GM10266 (cell line): ENCODE measurements around the gene CASQ2.
A peak's percentile ranks its signal among the peaks of the same experiment; 100 is the strongest.
"Not testable (repeated sequence)": the region's sequence is repeated elsewhere in the genome, so short reads cannot be mapped to it uniquely, and the experiment has no call there.

Source experiments
- DNase-seq: peaks from one replicate; pipeline ENCODE4 v3.0.0; 2012; ENCODE audit errors: extremely low spot score
- CTCF ChIP-seq: IDR thresholded peaks from 2 replicates; pipeline ENCODE4 v1.5.1; 2012; ENCODE audit warnings: mild to moderate bottlenecking, low read depth; ENCODE audit not compliant: control insufficient read depth, insufficient read depth; ENCODE audit errors: missing control alignments

The CASQ2 gene

GRCh38 chr1:115781851-115782250, 13.3 kb upstream of the CASQ2 start:
- no peak for DNase-seq
- TF ChIP-seq CTCF, result no peak

- no peak for DNase-seq
- TF ChIP-seq CTCF, result no peak
Measured at GRCh38 chr1:115781343-115781742, 12.8 kb upstream of the CASQ2 start.

DNA sequence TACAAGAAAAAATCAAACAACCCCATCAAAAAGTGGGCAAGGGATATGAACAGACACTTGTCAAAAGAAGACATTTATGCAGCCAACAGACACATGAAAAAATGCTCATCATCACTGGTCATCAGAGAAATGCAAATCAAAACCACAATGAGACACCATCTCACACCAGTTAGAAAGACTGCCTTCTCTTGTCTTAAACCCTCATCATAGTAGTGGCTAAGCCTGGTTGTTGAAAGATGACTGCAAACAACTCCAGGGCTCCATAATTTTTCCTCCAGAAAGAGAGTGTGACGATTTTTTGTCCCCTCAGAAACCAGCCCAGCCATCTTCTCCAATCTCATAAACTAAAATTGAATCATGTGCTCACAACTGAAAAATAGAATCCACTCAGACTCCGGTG, 12.1 kb upstream of the CASQ2 start:
- not testable (repeated sequence) for DNase-seq

- not testable (repeated sequence) for DNase-seq
Measured at GRCh38 chr1:115779075-115779474, 10.6 kb upstream of the CASQ2 start.

GRCh38 chr1:115771847-115772457, 3.4 kb upstream of the CASQ2 start:
- peak; percentile 67 for TF ChIP-seq CTCF

GRCh38 chr1:115771094-115771846, 2.8 kb upstream of the CASQ2 start:
- no peak for TF ChIP-seq CTCF
- no peak for DNase-seq

More at GRCh38 chr1:115771847-115772457, 3.4 kb upstream of the CASQ2 start:
- peak; percentile 69 for DNase-seq

DNA sequence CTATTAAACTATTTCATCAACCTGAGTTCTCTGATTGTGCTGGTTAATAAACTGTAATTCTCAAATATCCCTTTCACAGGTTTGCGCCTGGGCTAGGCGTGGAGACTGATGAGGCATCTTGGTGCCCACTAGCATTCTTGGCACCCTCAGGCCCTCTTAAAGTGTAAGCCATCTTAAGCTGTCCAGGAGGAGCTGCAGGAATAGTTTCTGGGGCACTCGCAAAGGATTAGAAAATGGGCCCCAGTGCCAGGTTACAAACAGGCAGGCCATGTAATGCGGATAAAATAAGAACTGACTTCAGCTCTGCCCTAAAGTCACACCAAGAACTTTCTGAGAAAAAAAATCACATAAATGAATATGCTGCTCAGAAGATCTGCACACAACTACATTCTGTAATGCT, 1.1 kb downstream of the CASQ2 start:
- no peak for TF ChIP-seq CTCF
- DNase-seq, result no peak

DNA sequence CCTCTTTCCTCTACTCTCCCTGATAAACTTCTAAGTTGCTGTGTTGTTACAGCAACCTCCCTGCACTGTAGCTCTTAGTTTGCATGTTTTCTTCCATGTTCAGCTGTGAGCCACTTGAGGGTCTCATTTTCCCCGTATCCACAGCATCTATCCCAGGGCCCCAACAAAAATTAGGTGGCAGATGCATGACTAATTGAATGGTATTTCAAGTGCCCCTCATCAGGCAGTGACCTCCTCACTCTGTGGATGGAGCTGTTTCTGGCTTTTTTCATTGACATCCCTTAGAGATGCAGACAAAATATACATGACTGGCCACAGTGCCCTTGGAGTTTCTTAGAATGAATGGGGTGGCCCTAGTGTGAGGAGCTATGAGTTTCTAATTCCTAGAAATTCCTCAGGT, 3.4 kb downstream of the CASQ2 start:
- TF ChIP-seq CTCF, result no peak

More for the DNA sequence above, 3.4 kb downstream of the CASQ2 start:
- no peak for DNase-seq
